Measurements from ENCODE around the gene TBC1D4.

DNA sequence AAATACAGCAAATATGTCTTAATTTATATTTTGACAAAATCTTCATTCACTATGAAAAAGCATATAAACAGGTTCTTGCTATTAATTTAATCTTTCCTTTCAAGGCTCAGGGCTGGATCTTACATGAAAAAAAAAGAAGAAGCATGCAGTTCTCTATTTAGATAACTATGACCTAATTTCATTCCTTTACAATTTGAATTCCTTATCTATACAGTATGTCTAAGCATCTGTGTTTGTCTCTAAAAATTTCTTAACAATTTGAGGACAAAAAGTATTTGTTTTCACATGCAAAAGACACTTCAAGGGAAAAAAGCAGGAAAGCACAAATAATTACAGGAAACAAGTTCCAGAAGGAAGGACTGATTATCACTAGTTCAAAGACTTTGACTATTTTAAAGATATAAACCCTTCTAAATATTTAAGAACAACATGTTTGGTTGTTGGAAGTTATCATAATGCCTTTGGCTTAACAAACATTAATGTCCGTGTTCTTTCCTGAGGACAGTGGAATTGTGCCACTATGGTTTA, 157.5 kb downstream of the TBC1D4 start:
- TF ChIP-seq TAF1 (IDR thresholded peaks at IDR 0.05; ENCODE audit: low read depth) (no peak), MXI1 (conservative IDR thresholded peaks at IDR 0.05; ENCODE audit: poor library complexity, severe bottlenecking) (no peak)
